ENCODE results near the gene RXRB.
A peak's percentile ranks its signal among the peaks of the same experiment; 100 is the strongest.

RXRB gene

GRCh38 chr6:33166811-33167210, 33.7 kb downstream of the RXRB start:
- no peak overlapping the region for H3K27ac ChIP-seq
- H3K9me3 ChIP-seq (replicated peaks in 1 of 11) = no peaks in the 10 kb centered on the region
- no peaks in the 10 kb centered on the region for H3K36me3 ChIP-seq
- no peak overlapping the region for H3K4me2 ChIP-seq
- no peaks in the 10 kb centered on the region for H3K27me3 ChIP-seq
- peaks cover 10 to 56% (median 45%) of the 10 kb centered on the region in 10 experiments for H3K4me1 ChIP-seq
- no peak overlapping the region for H3K4me3 ChIP-seq
- no peak overlapping the region for H3K9ac ChIP-seq
- H4K20me1 ChIP-seq = no peaks in the 10 kb centered on the region
- no peak for TF ChIP-seq Cebpa-rat (IDR thresholded peaks at IDR 0.05)

- H3K4me2 ChIP-seq = no peak overlapping the region
- no peaks in the 10 kb centered on the region for H3K27me3 ChIP-seq
- no peaks in the 10 kb centered on the region for H4K20me1 ChIP-seq
- H3K27ac ChIP-seq = no peak overlapping the region
- H3K4me3 ChIP-seq = no peak overlapping the region
- no peak overlapping the region for H3K9ac ChIP-seq
- no peaks in the 10 kb centered on the region for H3K36me3 ChIP-seq
- no peaks in the 10 kb centered on the region for H3K9me3 ChIP-seq (replicated peaks in 1 of 11)
- no peak for TF ChIP-seq Cebpa-rat (IDR thresholded peaks at IDR 0.05)
- peaks cover 12 to 54% (median 45%) of the 10 kb centered on the region in 10 experiments for H3K4me1 ChIP-seq
Observed at GRCh38 chr6:33166363-33166762, 34.1 kb downstream of the RXRB start.

GRCh38 chr6:33165581-33166258, 34.7 kb downstream of the RXRB start:
- no peaks in the 10 kb centered on the region for H4K20me1 ChIP-seq
- H3K4me1 ChIP-seq = peaks cover 19 to 54% (median 45%) of the 10 kb centered on the region in 10 experiments
- H3K4me2 ChIP-seq = no peak overlapping the region
- no peak for TF ChIP-seq Cebpa-rat (IDR thresholded peaks at IDR 0.05)
- no peaks in the 10 kb centered on the region for H3K27me3 ChIP-seq
- H3K9me3 ChIP-seq (replicated peaks in 1 of 11) = no peaks in the 10 kb centered on the region
- no peak overlapping the region for H3K27ac ChIP-seq
- no peak overlapping the region for H3K9ac ChIP-seq
- no peak overlapping the region for H3K4me3 ChIP-seq
- H3K36me3 ChIP-seq = no peaks in the 10 kb centered on the region

GRCh38 chr6:33164665-33165373, 35.6 kb downstream of the RXRB start:
- peaks cover 24 to 51% (median 41%) of the 10 kb centered on the region in 10 experiments for H3K4me1 ChIP-seq
- no peak for TF ChIP-seq Cebpa-rat (IDR thresholded peaks at IDR 0.05)
- no peak overlapping the region for H3K4me3 ChIP-seq

GRCh38 chr6:33164176-33164575, 36.3 kb downstream of the RXRB start:
- Histone ChIP-seq H4K20me1 (no peaks in the 10 kb centered on the region), H3K9ac (no peak overlapping the region), H3K9me3 (replicated peaks in 1 of 11) (no peaks in the 10 kb centered on the region), H3K4me2 (0 out of 22 replicates have a peak overlapping the region, but pooled peaks of 1 of the 11 experiments have one; percentile 27), H3K27me3 (no peaks in the 10 kb centered on the region), H3K4me1 (peaks cover 20 to 48% (median 36%) of the 10 kb centered on the region in 10 experiments), H3K36me3 (no peaks in the 10 kb centered on the region), H3K4me3 (no peak overlapping the region), H3K27ac (no peak overlapping the region)
- TF ChIP-seq Cebpa-rat (IDR thresholded peaks at IDR 0.05) = no peak

More at GRCh38 chr6:33164665-33165373, 35.6 kb downstream of the RXRB start:
- H3K36me3 ChIP-seq = no peaks in the 10 kb centered on the region
- no peak overlapping the region for H3K27ac ChIP-seq
- H4K20me1 ChIP-seq = no peaks in the 10 kb centered on the region
- no peak overlapping the region for H3K4me2 ChIP-seq
- H3K9ac ChIP-seq = no peak overlapping the region
- H3K9me3 ChIP-seq (replicated peaks in 1 of 11) = no peaks in the 10 kb centered on the region
- H3K27me3 ChIP-seq = no peaks in the 10 kb centered on the region

GRCh38 chr6:33163540-33163939, 36.9 kb downstream of the RXRB start:
- H3K9ac ChIP-seq = no peak overlapping the region
- no peak overlapping the region for H3K4me3 ChIP-seq
- no peaks in the 10 kb centered on the region for H3K27me3 ChIP-seq
- TF ChIP-seq Cebpa-rat (IDR thresholded peaks at IDR 0.05) = no peak
- H3K9me3 ChIP-seq (replicated peaks in 1 of 11) = no peaks in the 10 kb centered on the region
- H3K4me1 ChIP-seq = peaks cover 20 to 48% (median 35%) of the 10 kb centered on the region in 10 experiments
- H3K27ac ChIP-seq = no peak overlapping the region
- no peaks in the 10 kb centered on the region for H4K20me1 ChIP-seq
- no peaks in the 10 kb centered on the region for H3K36me3 ChIP-seq
- H3K4me2 ChIP-seq = no peak overlapping the region

- H3K9me3 ChIP-seq (replicated peaks in 1 of 11) = no peaks in the 10 kb centered on the region
- peak overlapping the region; percentile 43 to 66 (median 52) for H3K4me3 ChIP-seq
- no peaks in the 10 kb centered on the region for H3K27me3 ChIP-seq
- peaks cover 20 to 36% (median 25%) of the 10 kb centered on the region in 10 experiments for H3K4me1 ChIP-seq
- no peak for TF ChIP-seq Cebpa-rat (IDR thresholded peaks at IDR 0.05)
- H3K9ac ChIP-seq = peak overlapping the region; percentile 63 to 81 (median 75)
- H3K36me3 ChIP-seq = no peaks in the 10 kb centered on the region
- H3K4me2 ChIP-seq = peak overlapping the region; percentile 68 to 91 (median 84)
- no peaks in the 10 kb centered on the region for H4K20me1 ChIP-seq
- H3K27ac ChIP-seq = peak overlapping the region; percentile 29 to 77 (median 65); a peak in 21 of 22 replicates
Observed at GRCh38 chr6:33161354-33162331, 38.8 kb downstream of the RXRB start.

- H3K4me2 ChIP-seq = peak overlapping the region; percentile 68 to 91 (median 84)
- peak overlapping the region in 9 of 11 experiments; percentile 63 to 81 (median 77); a peak in 15 of 22 replicates for H3K9ac ChIP-seq
- H3K36me3 ChIP-seq = no peaks in the 10 kb centered on the region
- H3K4me1 ChIP-seq = peaks cover 20 to 36% (median 25%) of the 10 kb centered on the region in 10 experiments
- no peaks in the 10 kb centered on the region for H4K20me1 ChIP-seq
- H3K27ac ChIP-seq = peak overlapping the region in 4 of 11 experiments; percentile 49 to 70 (median 64); a peak in 4 of 22 replicates
- H3K9me3 ChIP-seq (replicated peaks in 1 of 11) = no peaks in the 10 kb centered on the region
- TF ChIP-seq Cebpa-rat (IDR thresholded peaks at IDR 0.05) = no peak
- H3K27me3 ChIP-seq = no peaks in the 10 kb centered on the region
- H3K4me3 ChIP-seq = peak overlapping the region in 6 of 10 experiments; percentile 44 to 66 (median 52); a peak in 3 of 20 replicates
Observed at GRCh38 chr6:33160728-33161344, 39.6 kb downstream of the RXRB start.

Measured in BLaER1 treated with 17β-estradiol and CSF1 and Interleukin-3, amounts not matched to agents 10 nM and 100 nM (cell line).